K562 (cell line): Measurements from ENCODE around the gene PRKAA2. TPM values are rescaled to one million over a fixed set of nuclear protein-coding genes. Genes with fewer than 3 reads are reported as not detected.
A peak's percentile ranks its signal among the peaks of the same experiment; 100 is the strongest.

ENCODE experiments used
- ATAC-seq: fragments of 200-7000 bp; cut with Tn5 transposase; 3 replicates; pipeline ENCODE4 v1.9.1; 2020; ENCODE audit warnings: moderate library complexity
- Bru-seq: library from RNA; stranded (reverse); fragments of 400-500 nt; gene quantifications from one replicate; lab custom pipeline; 2021; lab: Mats Ljungman, UMichigan
- BruChase-seq, 2 experiments: library from RNA; stranded (reverse); fragments of 400-500 nt; gene quantifications; one replicate each; lab custom pipeline; 2021; lab: Mats Ljungman, UMichigan
- BruUV-seq: library from RNA; stranded (reverse); fragments of 400-500 nt; replicated peaks from 2 replicates; lab custom pipeline; 2021; lab: Mats Ljungman, UMichigan
- CTCF ChIA-PET: fragments of 300-600 bp; formaldehyde crosslinking; extraction: SDS; loops from one replicate; lab custom pipeline; 2021; ENCODE audit warnings: low intra/inter-chr PET ratio; lab: Yijun Ruan, JAX
- POLR2A ChIA-PET: fragments of 300-600, 350-650 bp; sonication (Branson Sonifier 250); formaldehyde crosslinking; extraction: SDS; loops from one replicate; lab custom pipeline; 2021; ENCODE audit warnings: antibody characterized with exemption, inconsistent platforms; lab: Yijun Ruan, JAX
- DNase-seq, 4 experiments: peaks; one replicate each; pipeline versions ENCODE4 v3.0.0 to v3.0.0-alpha.2; 2011 to 2018; ENCODE audit warnings: low spot score in 3 of 4, mixed read lengths in 3 of 4; ENCODE audit errors: extremely low read depth in 1 of 4
- FAIRE-seq: peaks from 2 replicates; lab custom pipeline; 2011; peaks lifted over from hg19 to GRCh38; lab: Jason Lieb, UNC
- H2AFZ ChIP-seq: 2 replicates; pipeline ENCODE4 v1.6.0; 2011; ENCODE audit warnings: low read depth, low read length, control low read depth, inconsistent platforms
- H3K27ac ChIP-seq: fragments of 200-600 bp; 3 replicates; pipeline ENCODE4 v1.8.0; 2011; ENCODE audit warnings: low read depth, mild to moderate bottlenecking, control low read depth, inconsistent platforms, low read length, moderate library complexity, mixed read lengths; ENCODE audit errors: extremely low read depth
- H3K27me3 ChIP-seq, 2 experiments: fragments of 300-600 bp in 1 of 2; 2 replicates in 1 of 2; 3 replicates in 1 of 2; pipeline versions ENCODE4 v1.6.0 to v1.8.0; 2011; ENCODE audit warnings: inconsistent platforms in 2 of 2, low read length in 2 of 2, mild to moderate bottlenecking in 1 of 2, mixed read lengths in 1 of 2, moderate library complexity in 1 of 2; ENCODE audit not compliant: control insufficient read depth in 2 of 2, insufficient read depth in 2 of 2
- H3K36me3 ChIP-seq: fragments of 300-600 bp; 3 replicates; pipeline ENCODE4 v1.8.0; 2011; ENCODE audit warnings: mild to moderate bottlenecking, low read length, inconsistent platforms; ENCODE audit not compliant: control insufficient read depth, insufficient read depth
- H3K4me1 ChIP-seq, 2 experiments: fragments of 200-600 bp in 1 of 2; replicated peaks in 1 of 2; 2 replicates in 1 of 2; 3 replicates in 1 of 2; pipeline versions ENCODE4 v1.5.1 to v1.8.0; 2011; ENCODE audit warnings: inconsistent platforms in 2 of 2, low read length in 2 of 2, mild to moderate bottlenecking in 1 of 2, mixed read lengths in 1 of 2, moderate library complexity in 1 of 2; ENCODE audit not compliant: control insufficient read depth in 2 of 2, insufficient read depth in 2 of 2
- H3K4me2 ChIP-seq: 2 replicates; pipeline ENCODE4 v1.6.1; 2011; ENCODE audit warnings: low read length, control low read depth, inconsistent platforms, mixed read lengths; ENCODE audit not compliant: insufficient read depth
- H3K4me3 ChIP-seq: fragments of 200-600 bp; sonication (generic), shearing (Covaris generic); 2 replicates; pipeline ENCODE4 v1.5.1; 2016; ENCODE audit warnings: control low read depth, inconsistent platforms
- H3K79me2 ChIP-seq: fragments of 200-600 bp; 3 replicates; pipeline ENCODE4 v1.8.0; 2011; ENCODE audit warnings: low read length, inconsistent platforms; ENCODE audit not compliant: control insufficient read depth, insufficient read depth
- H3K9ac ChIP-seq, 2 experiments: 2 replicates each; pipeline versions ENCODE4 v1.6.0 to v1.6.1; 2011; ENCODE audit warnings: low read depth in 2 of 2, low read length in 2 of 2, control low read depth in 1 of 2, inconsistent platforms in 1 of 2, mild to moderate bottlenecking in 1 of 2, mixed read lengths in 1 of 2; ENCODE audit not compliant: insufficient read depth in 1 of 2
- H3K9me1 ChIP-seq: one replicate; pipeline ENCODE4 v1.6.0; 2011; ENCODE audit warnings: inconsistent platforms, mild to moderate bottlenecking, low read length, moderate library complexity; ENCODE audit not compliant: control insufficient read depth, insufficient read depth
- H3K9me3 ChIP-seq: replicated peaks from 2 replicates; pipeline ENCODE4 v1.5.1; 2011; ENCODE audit warnings: low read depth, low read length, inconsistent platforms; ENCODE audit not compliant: control insufficient read depth, insufficient read depth
- H4K20me1 ChIP-seq: replicated peaks from 2 replicates; pipeline ENCODE4 v1.6.1; 2011; ENCODE audit warnings: low read length, inconsistent platforms, mixed read lengths; ENCODE audit not compliant: control insufficient read depth, insufficient read depth
- E2F6 ChIP-seq, 2 experiments: IDR thresholded peaks; 2 replicates each; pipeline ENCODE4 v1.6.1; 2011; ENCODE audit warnings: borderline replicate concordance in 1 of 2, control low read depth in 1 of 2, low read depth in 1 of 2, low read length in 1 of 2, mild to moderate bottlenecking in 1 of 2, mixed read lengths in 1 of 2, moderate library complexity in 1 of 2; ENCODE audit not compliant: insufficient read depth in 1 of 2, insufficient read length in 1 of 2, poor library complexity in 1 of 2, severe bottlenecking in 1 of 2; ENCODE audit errors: extremely low read depth in 1 of 2
- GTF2A2 ChIP-seq: IDR thresholded peaks from 2 replicates; pipeline ENCODE4 v1.6.1; 2016; ENCODE audit warnings: mild to moderate bottlenecking, missing genetic modification characterization, missing compliant biosample characterization
- L3MBTL2 ChIP-seq: fragments of 450-650 bp; IDR thresholded peaks from 2 replicates; pipeline ENCODE4 v1.6.1; 2016; ENCODE audit warnings: mild to moderate bottlenecking, moderate library complexity
- MXI1 ChIP-seq: IDR thresholded peaks from 2 replicates; pipeline ENCODE4 v1.6.1; 2011; ENCODE audit warnings: low read depth, mild to moderate bottlenecking, improper control_type of control experiment, low read length
- ZNF239 ChIP-seq: fragments of 250-450 bp; sonication (Bioruptor Pico); IDR thresholded peaks from 2 replicates; pipeline ENCODE4 v1.4.0; 2020; ENCODE audit warnings: mild to moderate bottlenecking
- ZNF780A ChIP-seq: fragments of 250-450 bp; sonication (Bioruptor Pico); IDR thresholded peaks from 2 replicates; pipeline ENCODE4 v1.5.0; 2021; ENCODE audit warnings: mild to moderate bottlenecking
- WGBS: fragments of 100-300 bp; shearing (Covaris generic); methylation state at CpG from one replicate; pipeline ENCODE4 v1.1.6; 2016; ENCODE audit warnings: low coverage, mixed read lengths; ENCODE audit not compliant: insufficient coverage; ENCODE audit errors: missing lambda C conversion rate; 5-methylcytosine and 5-hydroxymethylcytosine counted together
- in situ Hi-C: fragments of 300-500 bp; cut with MboI; formaldehyde crosslinking; loops from 4 replicates; pipeline ENCODE4 v1.15.0; 2018; ENCODE audit warnings: inconsistent platforms, mixed read lengths
- intact Hi-C: fragments of 100-400 bp; cut with micrococcal nuclease; formaldehyde crosslinking; loops from 2 replicates; pipeline ENCODE4 v1.14.2; 2022
- long read RNA-seq, 3 experiments: library from polyadenylated mRNA in 2 of 3; library from RNA in 1 of 3; unstranded in 2 of 3; stranded (forward) in 1 of 3; transcript quantifications; one replicate each; pipeline ENCODE4 v2.0.0, GENCODE V29; 2019 to 2022
- polyA minus RNA-seq, 3 experiments: library from RNA; depleted of rRNA, polyadenylated mRNA; stranded (reverse); fragments of >200 nt; gene quantifications; 2 replicates each; pipeline ENCODE4 v1.2.3, GENCODE V29; 2011
- polyA plus RNA-seq, 8 experiments: library from polyadenylated mRNA; depleted of rRNA in 4 of 8; stranded (reverse) in 5 of 8; unstranded in 3 of 8; fragments of >200 nt; fragmentation: Nextera tagmentation in 2 of 8; fragmentation: Illumina TruSeq in 1 of 8; extraction: Ambion mirVana in 2 of 8; extraction: Trizol in 1 of 8; gene quantifications; 2 replicates each; pipeline versions ENCODE4 v1.2.1 to v1.2.3, GENCODE V29; 2011 to 2014; ENCODE audit warnings: inconsistent platforms in 1 of 8, missing spikeins in 1 of 8
- total RNA-seq, 7 experiments: library from RNA; depleted of rRNA in 6 of 7; stranded (reverse); fragments of >200 nt in 6 of 7; fragmentation: Illumina TruSeq in 2 of 7; extraction: Trizol in 2 of 7; gene quantifications; 2 replicates each; pipeline versions ENCODE4 v1.2.1 to v1.2.3, GENCODE V29; 2011 to 2021; ENCODE audit warnings: low replicate concordance in 1 of 7

The PRKAA2 gene
- 0.07 TPM in 1 of 2 replicates, not detected in the other for total RNA-seq (2011; cell fraction: chromatin; rRNA removed; ENCODE audit: low replicate concordance)
- not detected in 2 replicates for total RNA-seq (2011; cell fraction: nucleolus; rRNA removed)
- not detected in 2 replicates for total RNA-seq (2011; cell fraction: nucleoplasm; rRNA removed)
- not detected in 2 replicates for total RNA-seq (2014; rRNA removed)
- not detected in 2 replicates for total RNA-seq (2014; rRNA removed; fragmentation: Illumina TruSeq; extraction: Trizol)
- total RNA-seq (2015; rRNA removed; fragmentation: Illumina TruSeq; extraction: Trizol): not detected in 2 replicates
- total RNA-seq (2021): not detected in 2 replicates
- 0.01 TPM in 1 of 2 replicates, not detected in the other for polyA plus RNA-seq (2011; rRNA removed)
- not detected in 2 replicates for polyA plus RNA-seq (2011; cell fraction: cytosol; rRNA removed)
- polyA plus RNA-seq (2011; cell fraction: nucleus; rRNA removed): not detected in 2 replicates
- not detected in 2 replicates for polyA plus RNA-seq (2012)
- not detected in 2 replicates for polyA plus RNA-seq (2014; fragmentation: Illumina TruSeq; extraction: Trizol)
- polyA plus RNA-seq (2014; fragmentation: Nextera tagmentation; extraction: Ambion mirVana): not detected
- polyA plus RNA-seq (2014; rRNA removed): not detected in 2 replicates
- not detected in 2 replicates for polyA minus RNA-seq (2011; rRNA and poly(A)+ RNA removed)
- 0.18 TPM in 1 of 2 replicates, not detected in the other for polyA minus RNA-seq (2011; cell fraction: cytosol; rRNA and poly(A)+ RNA removed)
- polyA minus RNA-seq (2011; cell fraction: nucleus; rRNA and poly(A)+ RNA removed): not detected in 2 replicates
- Bru-seq, nascent RNA: percentile 11 among the genes with signal in this experiment
- percentile 14 among the genes with signal in this experiment for BruChase-seq, experiment 1, labeled RNA remaining after a 2-hour chase
- percentile 13 among the genes with signal in this experiment for BruChase-seq, experiment 2, labeled RNA remaining after a 6-hour chase
- long read RNA-seq, experiment 1: 0 reads
- long read RNA-seq, experiment 2: 0 reads
- long read RNA-seq, experiment 3: 0 reads

DNA sequence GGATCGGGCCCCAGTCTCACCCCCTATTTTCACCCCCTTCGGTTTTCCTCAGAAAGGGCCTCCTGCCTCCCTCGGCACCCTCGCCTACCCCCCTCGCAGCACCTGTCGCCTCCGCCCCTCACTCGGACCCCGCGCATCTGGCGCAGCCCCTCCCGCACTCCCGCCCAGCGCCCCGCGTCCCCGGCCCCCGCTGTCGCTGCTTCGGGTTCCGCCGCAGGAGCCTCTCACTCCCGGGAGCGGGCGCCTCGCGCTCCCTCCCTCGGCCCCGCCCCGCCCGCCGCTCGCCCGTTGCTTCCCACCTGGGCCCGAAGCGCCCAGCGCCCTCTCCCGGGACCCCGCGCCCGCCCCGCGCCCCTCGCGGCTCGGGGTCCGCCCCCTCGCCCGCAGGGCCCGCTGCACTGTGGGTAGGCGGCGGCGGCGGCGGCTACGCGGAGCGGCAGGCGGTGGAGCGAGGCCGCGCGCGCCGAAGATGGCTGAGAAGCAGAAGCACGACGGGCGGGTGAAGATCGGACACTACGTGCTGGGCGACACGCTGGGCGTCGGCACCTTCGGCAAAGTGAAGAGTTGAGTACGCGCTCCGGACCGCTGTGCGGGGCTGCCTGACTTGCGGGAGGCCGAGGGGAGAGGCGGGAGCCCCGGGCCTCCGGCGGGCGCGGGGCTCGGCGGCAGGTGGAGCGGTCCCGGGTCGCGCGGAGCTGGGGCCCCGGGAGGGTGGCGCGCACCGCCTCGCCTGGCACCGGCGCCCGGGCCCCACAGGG, at the start of gene PRKAA2:
PRKAA2 (plus strand) TSS at position 396 of the 758 bp plus-strand sequence; CDS start at position 470, 74 bp downstream.
- Histone ChIP-seq H3K9me1 (no peaks in the 10 kb centered on the region), H3K36me3 (no peaks in the 10 kb centered on the region), H3K9me3 (no peaks in the 10 kb centered on the region), H4K20me1 (no peaks in the 10 kb centered on the region), H3K27ac (no peak within 1 kb of the TSS), H3K4me1 (peaks cover 0 to 11% of the 10 kb centered on the region in 2 experiments; a peak in 2 of 5 replicates), H3K27me3 (peaks cover 5 to 15% of the 10 kb centered on the region in 2 experiments; a peak in 3 of 5 replicates), H3K79me2 (no peaks in the 10 kb centered on the region), H3K9ac (no peak within 1 kb of the TSS), H2AFZ (no peak within 1 kb of the TSS; the same call in 1 of the 2 replicates), H3K4me2 (peak within 1 kb of the TSS; percentile 2; the same call in 1 of the 2 replicates), H3K4me3 (peak within 1 kb of the TSS; percentile 23; the same call in 1 of the 2 replicates)
- in situ Hi-C loops: no loop called here
- FAIRE-seq (no peak), ATAC-seq (peak; percentile 61), DNase-seq (peak in 3 of 4 experiments; percentile 31 to 40 (median 33))
- ChIA-PET CTCF (no interaction called here), POLR2A (no interaction called here)
- BruUV-seq: no TSS peak
- TF ChIP-seq MXI1: no peak
- no peak for TF ChIP-seq ZNF780A (CRISPR knock-in tag)
- TF ChIP-seq GTF2A2: no peak
- TF ChIP-seq E2F6 (IDR thresholded peaks at IDR 0.05; ENCODE audit: borderline replicate concordance in 1 of 2, extremely low read depth in 1 of 2, insufficient read depth in 1 of 2, insufficient read length in 1 of 2, low read depth in 1 of 2, low read length in 1 of 2, poor library complexity in 1 of 2, severe bottlenecking in 1 of 2): peak in 1 of 2 experiments; percentile 54
- no peak for TF ChIP-seq ZNF239
- TF ChIP-seq L3MBTL2: 0 out of 2 replicates have a peak, but pooled peaks have one; percentile 19
- intact Hi-C loops: no loop called here
- 16% methylated on average over 16 of the region's 103 CpGs for WGBS
